Activated naive CD4-positive, alpha-beta T cell treated with anti-CD3 and anti-CD28 coated beads, Interleukin-2, amount 50 U/mL, for 72 hours (primary cell): Measurements from ENCODE around the gene ARHGDIB. TPM values are rescaled to one million over a fixed set of nuclear protein-coding genes. Genes with fewer than 3 reads are reported as not detected.

Source experiments
- ATAC-seq, 2 donors: fragments of 150-1000 bp; cut with Tn5 transposase; 2 replicates each; pipeline ENCODE4 v1.10.0; 2021; ENCODE audit warnings: mild to moderate bottlenecking in 2 of 2, moderate library complexity in 2 of 2
- DNase-seq, 2 donors: peaks; one replicate each; pipeline ENCODE4 v3.0.0; 2021 to 2022; ENCODE audit warnings: low spot score in 2 of 2
- H3K27ac Mint-ChIP-seq, 2 donors: one replicate each; pipeline ENCODE4 v1.8.0; 2022; ENCODE audit warnings: mild to moderate bottlenecking in 2 of 2, mixed read lengths in 2 of 2
- H3K36me3 Mint-ChIP-seq, 2 donors: one replicate each; pipeline ENCODE4 v1.8.0; 2022; ENCODE audit warnings: mixed read lengths in 2 of 2
- H3K9me3 Mint-ChIP-seq, 2 donors: one replicate each; pipeline ENCODE4 v1.8.0; 2022; ENCODE audit warnings: mixed read lengths in 2 of 2
- total RNA-seq, 2 donors: library from RNA; stranded (reverse); gene quantifications; one replicate each; pipeline ENCODE4 v1.2.3, GENCODE V29; 2022

The ARHGDIB gene
- total RNA-seq, 2 donors from 2014 or later: 667 to 811 TPM

DNA sequence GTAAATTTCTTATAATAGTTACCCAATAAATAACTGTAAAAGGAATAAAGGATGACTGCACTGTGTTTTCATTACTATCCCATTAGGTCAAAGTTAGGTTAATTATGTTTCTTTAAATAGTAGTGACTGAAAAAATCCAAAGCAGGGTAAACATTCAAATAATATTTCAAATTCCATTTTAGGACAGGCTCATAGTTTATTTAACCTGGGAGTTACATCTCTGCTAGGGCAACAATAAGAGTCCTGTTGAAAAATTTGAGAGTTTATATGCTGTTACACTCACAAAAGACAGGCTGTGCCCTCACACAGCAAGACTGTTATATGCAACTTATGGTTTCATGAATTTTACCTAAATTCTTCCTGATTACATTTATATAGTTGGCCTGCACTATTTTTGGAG is 31.1 kb downstream of the ARHGDIB start:
- ATAC-seq (no peak), DNase-seq (no peak)
- peaks cover 0 to 12% of the 10 kb centered on the region in 2 donors for H3K36me3 Mint-ChIP-seq
- H3K27ac Mint-ChIP-seq: no peak overlapping the region
- H3K9me3 Mint-ChIP-seq: no peaks in the 10 kb centered on the region

DNA sequence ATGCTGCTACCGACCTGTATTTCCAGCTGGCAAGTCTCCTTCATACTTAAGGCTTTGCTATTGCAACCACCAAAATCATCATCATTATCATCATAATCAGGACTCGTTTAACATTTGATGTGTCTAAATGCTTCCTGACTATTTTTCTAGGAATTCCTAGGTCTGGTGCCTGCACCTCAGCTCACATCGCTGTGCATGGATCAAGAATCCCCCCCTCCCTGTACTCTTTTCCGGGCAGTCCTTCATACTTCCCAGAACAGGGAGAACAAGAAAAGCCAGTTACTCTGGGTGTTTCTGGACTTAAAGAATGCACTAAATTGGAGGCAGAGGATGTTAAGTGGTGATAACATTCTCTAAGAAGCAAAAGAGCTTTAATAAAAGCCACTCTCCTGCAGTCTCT is 32.5 kb downstream of the ARHGDIB start:
- Mint-ChIP-seq H3K9me3 (no peaks in the 10 kb centered on the region), H3K36me3 (peaks cover 0 to 6% of the 10 kb centered on the region in 2 donors), H3K27ac (no peak overlapping the region)
- DNase-seq: no peak
- no peak for ATAC-seq

DNA sequence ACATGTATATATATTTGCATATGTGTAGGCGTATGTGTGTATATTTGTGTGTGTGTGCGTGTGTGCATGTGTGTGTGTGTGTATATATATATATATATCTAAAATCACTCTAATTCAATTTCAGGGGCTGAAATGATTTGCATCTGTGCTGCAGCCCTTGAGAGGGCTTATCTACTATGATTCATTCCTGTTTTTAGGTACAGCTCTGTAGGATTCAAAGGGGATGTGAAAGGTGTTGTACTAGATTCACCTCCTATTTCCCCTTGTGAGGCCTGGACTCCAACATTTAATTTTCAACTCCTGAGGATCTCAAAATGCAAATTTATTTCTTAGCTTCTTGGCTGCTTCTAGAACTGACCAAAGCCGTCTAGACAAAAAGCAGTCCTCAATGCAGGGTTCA is 34.1 kb downstream of the ARHGDIB start:
- Mint-ChIP-seq H3K36me3 (no peaks in the 10 kb centered on the region), H3K9me3 (no peaks in the 10 kb centered on the region), H3K27ac (no peak overlapping the region)
- no peak for DNase-seq
- no peak for ATAC-seq

GRCh38 chr12:14924541-14924940 is 36.9 kb downstream of the ARHGDIB start:
- DNase-seq (no peak), ATAC-seq (no peak)
- Mint-ChIP-seq H3K27ac (no peak overlapping the region), H3K36me3 (peaks cover 11 to 18% of the 10 kb centered on the region in 2 donors), H3K9me3 (no peaks in the 10 kb centered on the region)

- ATAC-seq: no peak
- DNase-seq: no peak
- Mint-ChIP-seq H3K36me3 (peaks cover 11 to 18% of the 10 kb centered on the region in 2 donors), H3K27ac (no peak overlapping the region), H3K9me3 (no peaks in the 10 kb centered on the region)
These were observed 37.5 kb downstream of the ARHGDIB start for GRCh38 chr12:14923944-14924343.

DNA sequence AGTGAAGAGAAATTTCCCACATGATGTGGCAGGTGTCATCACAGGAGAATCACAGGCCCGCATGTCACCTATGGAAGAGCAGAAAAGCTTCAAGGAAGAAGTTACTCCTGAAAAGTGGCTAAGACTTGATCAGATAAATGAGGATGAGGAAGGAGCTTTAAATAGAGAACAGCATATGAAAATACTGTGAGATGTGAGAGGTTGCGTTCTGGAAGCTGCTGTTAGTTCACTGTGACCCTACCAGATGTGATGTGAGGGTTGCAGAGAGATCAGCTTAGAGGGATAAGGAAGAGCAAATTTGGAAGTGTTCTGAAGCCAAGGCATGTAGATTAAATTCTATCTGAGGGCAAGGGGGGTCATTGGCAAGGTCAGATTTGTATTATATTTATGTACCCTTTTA is 40.2 kb downstream of the ARHGDIB start:
- Mint-ChIP-seq H3K27ac (peak overlapping the region in 1 of 2 donors; percentile 16), H3K36me3 (peaks cover 16 to 40% of the 10 kb centered on the region in 2 donors), H3K9me3 (no peaks in the 10 kb centered on the region)
- no peak for ATAC-seq
- no peak for DNase-seq

GRCh38 chr12:14920475-14921126 is 40.8 kb downstream of the ARHGDIB start:
- no peaks in the 10 kb centered on the region for H3K9me3 Mint-ChIP-seq
- H3K27ac Mint-ChIP-seq: peak overlapping the region in 1 of 2 donors; percentile 16
- H3K36me3 Mint-ChIP-seq: peaks cover 16 to 40% of the 10 kb centered on the region in 2 donors
- ATAC-seq: peak; percentile 74 to 83
- DNase-seq: no peak

DNA sequence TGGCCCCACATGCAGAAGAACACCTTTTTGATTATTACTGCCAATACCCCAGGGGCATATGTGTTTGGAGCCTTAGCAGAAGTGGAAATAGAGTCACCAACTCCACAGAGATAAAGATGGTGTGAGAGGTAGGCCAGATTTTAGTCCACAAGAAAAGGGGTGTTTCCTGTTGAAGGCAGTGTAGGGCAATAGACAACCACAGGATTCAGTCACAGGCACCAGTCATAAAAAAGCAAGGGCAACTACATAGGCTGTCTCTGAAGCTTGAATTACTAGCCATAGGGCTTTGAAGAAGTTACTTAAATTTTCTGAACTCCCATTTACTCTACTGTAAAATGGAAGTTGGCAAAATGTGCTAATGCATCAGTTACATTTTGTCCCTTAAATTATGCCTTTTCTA is 41.9 kb downstream of the ARHGDIB start:
- Mint-ChIP-seq H3K36me3 (peaks cover 16 to 41% of the 10 kb centered on the region in 2 donors), H3K27ac (no peak overlapping the region), H3K9me3 (no peaks in the 10 kb centered on the region)
- ATAC-seq: peak in 1 of 2 donors; percentile 40
- no peak for DNase-seq

- Mint-ChIP-seq H3K9me3 (no peaks in the 10 kb centered on the region), H3K36me3 (peaks cover 21 to 57% of the 10 kb centered on the region in 2 donors), H3K27ac (no peak overlapping the region)
- DNase-seq (no peak), ATAC-seq (no peak)
These were observed 45.7 kb downstream of the ARHGDIB start for GRCh38 chr12:14915736-14916135.

GRCh38 chr12:14913381-14913781 is 48.0 kb downstream of the ARHGDIB start:
- H3K27ac Mint-ChIP-seq: no peak overlapping the region
- H3K36me3 Mint-ChIP-seq: peaks cover 17 to 45% of the 10 kb centered on the region in 2 donors
- H3K9me3 Mint-ChIP-seq: no peaks in the 10 kb centered on the region
- no peak for ATAC-seq
- DNase-seq: no peak

- Mint-ChIP-seq H3K36me3 (peaks cover 20 to 46% of the 10 kb centered on the region in 2 donors), H3K27ac (peak overlapping the region; percentile 90 to 94), H3K9me3 (peaks cover 0 to 4% of the 10 kb centered on the region in 2 donors)
- ATAC-seq: no peak
- DNase-seq: no peak
These were observed 50.3 kb downstream of the ARHGDIB start for GRCh38 chr12:14911131-14911530.

- peaks cover 20 to 54% of the 10 kb centered on the region in 2 donors for H3K36me3 Mint-ChIP-seq
- DNase-seq (peak in 1 of 2 donors; percentile 51), ATAC-seq (peak; percentile 80 to 85)
- peaks cover 3 to 8% of the 10 kb centered on the region in 2 donors for H3K9me3 Mint-ChIP-seq
- H3K27ac Mint-ChIP-seq: peak overlapping the region; percentile 90 to 94
These were observed 51.1 kb downstream of the ARHGDIB start for GRCh38 chr12:14910090-14910915.

DNA sequence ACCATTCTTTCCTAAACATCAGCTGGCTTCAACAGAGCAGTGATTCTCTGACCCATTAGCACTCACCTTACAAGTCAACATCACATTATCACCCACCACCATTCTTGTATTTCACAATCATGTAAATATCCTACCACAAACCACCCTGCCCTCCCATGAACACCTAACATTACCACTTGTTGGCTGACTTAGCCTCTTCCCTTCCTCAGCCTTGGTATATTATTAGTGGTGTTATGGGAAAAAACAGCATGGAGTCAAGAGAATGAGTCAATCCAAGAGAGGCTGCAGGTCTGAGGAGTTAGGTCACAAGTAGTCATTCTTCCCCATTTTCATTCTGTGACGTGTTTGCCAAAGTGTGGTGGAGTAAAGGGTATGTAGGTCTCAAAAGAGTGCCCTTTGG is 53.4 kb downstream of the ARHGDIB start:
- H3K36me3 Mint-ChIP-seq: peaks cover 9 to 52% of the 10 kb centered on the region in 2 donors
- peak overlapping the region; percentile 2 to 45 for H3K27ac Mint-ChIP-seq
- DNase-seq (peak in 1 of 2 donors; percentile 26), ATAC-seq (peak; percentile 30 to 53)
- peaks cover 3 to 8% of the 10 kb centered on the region in 2 donors for H3K9me3 Mint-ChIP-seq

DNA sequence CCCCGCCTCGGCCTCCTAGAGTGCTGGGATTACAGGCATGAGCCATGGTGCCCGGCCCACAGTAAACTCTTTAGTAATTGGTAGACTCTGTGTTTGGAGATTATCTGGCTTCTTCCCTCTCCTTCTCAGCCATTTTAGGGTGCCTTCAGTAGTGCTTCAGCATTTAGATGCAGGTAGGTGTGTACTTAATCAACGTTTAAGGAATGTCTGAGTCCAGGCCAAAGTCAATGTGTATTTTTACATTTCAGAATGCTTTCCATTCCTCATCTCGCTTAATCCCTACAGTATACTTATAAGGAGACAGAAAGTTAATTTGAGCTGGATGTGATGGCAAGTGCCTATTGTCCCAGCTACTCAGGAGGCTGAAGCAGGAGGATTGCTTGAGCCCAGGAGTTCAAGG is 55.3 kb downstream of the ARHGDIB start:
- Mint-ChIP-seq H3K36me3 (peaks cover 9 to 43% of the 10 kb centered on the region in 2 donors), H3K9me3 (peaks cover 3 to 8% of the 10 kb centered on the region in 2 donors), H3K27ac (no peak overlapping the region)
- ATAC-seq (no peak), DNase-seq (no peak)

- DNase-seq: no peak
- H3K27ac Mint-ChIP-seq: peak overlapping the region in 1 of 2 donors; percentile 58
- peaks cover 3 to 8% of the 10 kb centered on the region in 2 donors for H3K9me3 Mint-ChIP-seq
- no peak for ATAC-seq
- peaks cover 9 to 43% of the 10 kb centered on the region in 2 donors for H3K36me3 Mint-ChIP-seq
These were observed 56.0 kb downstream of the ARHGDIB start for GRCh38 chr12:14905269-14906004.

DNA sequence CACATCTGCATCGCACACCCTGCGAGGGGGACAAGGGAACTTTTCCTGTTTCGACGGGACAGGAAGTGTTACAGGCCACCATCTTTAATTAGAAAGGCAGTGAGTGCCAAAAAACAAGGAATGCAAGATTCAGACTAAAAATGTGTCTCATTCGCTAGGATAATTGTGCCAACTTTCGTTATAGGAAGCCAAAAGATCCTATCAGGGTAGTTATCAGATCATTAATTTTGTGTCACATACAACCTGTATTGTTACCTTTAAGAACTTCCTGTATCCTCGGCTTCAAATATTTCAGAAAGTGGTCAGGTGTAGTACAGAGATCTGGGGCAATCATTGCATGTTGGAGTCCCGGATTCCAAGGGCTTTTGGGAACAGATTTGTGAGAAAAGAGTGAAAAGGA is 56.5 kb downstream of the ARHGDIB start:
- DNase-seq (no peak), ATAC-seq (no peak)
- Mint-ChIP-seq H3K36me3 (peaks cover 9 to 43% of the 10 kb centered on the region in 2 donors), H3K9me3 (peaks cover 3 to 8% of the 10 kb centered on the region in 2 donors), H3K27ac (peak overlapping the region in 1 of 2 donors; percentile 58)
